CD14-positive monocyte (primary cell): ENCODE data around the gene SGK1. TPM values are rescaled to one million over a fixed set of nuclear protein-coding genes. Genes with fewer than 3 reads are reported as not detected.

Experiments used
- DNase-seq, 3 donors: peaks; one replicate each; pipeline ENCODE4 v3.0.0-alpha.2; 2011 to 2022
- H2AFZ ChIP-seq: 2 replicates; pipeline ENCODE4 v1.6.0; 2012; ENCODE audit warnings: mild to moderate bottlenecking, low read depth, low read length, inconsistent platforms; ENCODE audit not compliant: insufficient read depth, poor library complexity, severe bottlenecking
- H3K27ac ChIP-seq, 2 donors: 1 replicate in 1 of 2; 2 replicates in 1 of 2; pipeline ENCODE4 v1.5.1; 2012 to 2013; ENCODE audit warnings: low read length in 2 of 2, control low read depth in 1 of 2, inconsistent platforms in 1 of 2, low read depth in 1 of 2, mild to moderate bottlenecking in 1 of 2
- H3K27me3 ChIP-seq, 2 donors: one replicate each; pipeline versions ENCODE4 v1.6.0 to v1.6.1; 2011 to 2013; ENCODE audit warnings: low read length in 2 of 2; ENCODE audit not compliant: control insufficient read depth in 2 of 2, insufficient read depth in 2 of 2
- H3K36me3 ChIP-seq, 2 donors: replicated peaks in 1 of 2; 1 replicate in 1 of 2; 2 replicates in 1 of 2; pipeline versions ENCODE4 v1.5.1 to v1.6.1; 2012 to 2013; ENCODE audit warnings: low read length in 2 of 2, control low read depth in 1 of 2, inconsistent platforms in 1 of 2, mild to moderate bottlenecking in 1 of 2; ENCODE audit not compliant: insufficient read depth in 2 of 2, control insufficient read depth in 1 of 2
- H3K4me1 ChIP-seq, 2 donors: 1 replicate in 1 of 2; 2 replicates in 1 of 2; pipeline versions ENCODE4 v1.5.1 to v1.6.1; 2012 to 2013; ENCODE audit warnings: low read length in 2 of 2, control low read depth in 1 of 2, inconsistent platforms in 1 of 2, mild to moderate bottlenecking in 1 of 2, moderate library complexity in 1 of 2; ENCODE audit not compliant: insufficient read depth in 2 of 2, control insufficient read depth in 1 of 2
- H3K4me2 ChIP-seq: replicated peaks from 2 replicates; pipeline ENCODE3; 2012; ENCODE audit warnings: low read length, moderate library complexity, mild to moderate bottlenecking; ENCODE audit not compliant: poor library complexity, severe bottlenecking; ENCODE audit errors: extremely low read depth
- H3K4me3 ChIP-seq, 3 experiments: fragments of 200-600 bp in 1 of 3; sonication (generic) in 1 of 3; replicated peaks in 1 of 3; 1 replicate in 2 of 3; 2 replicates in 1 of 3; pipeline ENCODE4 v1.5.1; 2011 to 2013; ENCODE audit warnings: low read length in 3 of 3, mild to moderate bottlenecking in 3 of 3, control low read depth in 2 of 3, low read depth in 2 of 3, inconsistent platforms in 1 of 3, moderate library complexity in 1 of 3
- H3K79me2 ChIP-seq: 2 replicates; pipeline ENCODE4 v1.6.0; 2012; ENCODE audit warnings: mild to moderate bottlenecking, control low read depth, inconsistent platforms, low read length, moderate library complexity; ENCODE audit not compliant: insufficient read depth
- H3K9ac ChIP-seq: 2 replicates; pipeline ENCODE4 v1.6.0; 2017; ENCODE audit warnings: low read length, mild to moderate bottlenecking; ENCODE audit not compliant: insufficient read depth, poor library complexity, severe bottlenecking
- H3K9me3 ChIP-seq, 2 donors: replicated peaks in 1 of 2; 1 replicate in 1 of 2; 2 replicates in 1 of 2; pipeline versions ENCODE4 v1.5.1 to v1.6.1; 2012 to 2013; ENCODE audit warnings: low read length in 2 of 2, control low read depth in 1 of 2; ENCODE audit not compliant: control insufficient read depth in 1 of 2, insufficient read depth in 1 of 2
- H4K20me1 ChIP-seq: 2 replicates; pipeline ENCODE4 v1.6.0; 2012; ENCODE audit warnings: mild to moderate bottlenecking, low read length, control low read depth, moderate library complexity; ENCODE audit not compliant: insufficient read depth
- H3K27ac Mint-ChIP-seq, 7 donors: one replicate each; pipeline ENCODE4 v1.8.0; 2020; ENCODE audit warnings: mild to moderate bottlenecking in 7 of 7, mixed read lengths in 7 of 7, moderate library complexity in 6 of 7, inconsistent platforms in 2 of 7
- H3K27me3 Mint-ChIP-seq, 3 donors: one replicate each; pipeline ENCODE4 v1.8.0; 2021 to 2022; ENCODE audit warnings: low read depth in 3 of 3, mild to moderate bottlenecking in 3 of 3, mixed read lengths in 3 of 3, moderate library complexity in 3 of 3, inconsistent platforms in 1 of 3
- H3K36me3 Mint-ChIP-seq, 2 donors: one replicate each; pipeline ENCODE4 v1.8.0; 2020; ENCODE audit warnings: mixed read lengths in 2 of 2, inconsistent platforms in 1 of 2, mild to moderate bottlenecking in 1 of 2
- H3K4me1 Mint-ChIP-seq: one replicate; pipeline ENCODE4 v1.8.0; 2020; ENCODE audit warnings: mild to moderate bottlenecking, mixed read lengths
- H3K4me3 Mint-ChIP-seq, 2 donors: one replicate each; pipeline ENCODE4 v1.8.0; 2020; ENCODE audit warnings: mild to moderate bottlenecking in 2 of 2, mixed read lengths in 2 of 2, moderate library complexity in 1 of 2
- H3K9me3 Mint-ChIP-seq, 7 donors: one replicate each; pipeline ENCODE4 v1.8.0; 2020 to 2022; ENCODE audit warnings: mixed read lengths in 7 of 7, mild to moderate bottlenecking in 6 of 7, moderate library complexity in 6 of 7, inconsistent platforms in 2 of 7
- WGBS: methylation state at CpG from one replicate; pipeline ENCODE4 v1.1.5; 2013; ENCODE audit warnings: missing lambda C conversion rate; ENCODE audit not compliant: insufficient coverage; 5-methylcytosine and 5-hydroxymethylcytosine counted together
- intact Hi-C, 2 donors: fragments of 100-400 bp; cut with micrococcal nuclease; formaldehyde crosslinking; loops; one replicate each; pipeline versions ENCODE4 v1.15.0 to v1.15.1; 2023
- polyA plus RNA-seq, 3 donors: library from polyadenylated mRNA; depleted of rRNA in 1 of 3; unstranded in 2 of 3; stranded (reverse) in 1 of 3; fragments of 300-500 nt in 2 of 3; fragments of >200 nt in 1 of 3; fragmentation: Illumina TruSeq in 2 of 3; gene quantifications; 1 replicate in 2 of 3; 2 replicates in 1 of 3; pipeline ENCODE4 v1.2.3, GENCODE V29; 2012 to 2021
- TF ChIP-seq, protein P1 (sequence below): fragments of 200-600 bp; IDR thresholded peaks from one replicate; pipeline ENCODE4 v1.8.0; 2022; ENCODE audit warnings: antibody characterized with exemption, mild to moderate bottlenecking

The SGK1 gene
- polyA plus RNA-seq, 3 donors: 373 to 419 (median 407) TPM

GRCh38 chr6:134356405-134356804 is 38.5 kb upstream of the SGK1 start:
- Mint-ChIP-seq H3K36me3 (peaks cover 0 to 3% of the 10 kb centered on the region in 2 donors), H3K4me1 (peaks cover 47% of the 10 kb centered on the region), H3K9me3 (peaks cover 0 to 11% (median 6%) of the 10 kb centered on the region in 7 donors), H3K27me3 (peaks cover 0 to 2% (median 1%) of the 10 kb centered on the region in 3 donors), H3K27ac (no peak overlapping the region), H3K4me3 (peak overlapping the region in 1 of 2 donors; percentile 46)
- Histone ChIP-seq H3K36me3 (no peaks in the 10 kb centered on the region), H3K4me3 (no peak overlapping the region), H2AFZ (no peak overlapping the region), H3K27ac (no peak overlapping the region), H3K27me3 (no peaks in the 10 kb centered on the region), H3K4me2 (no peak overlapping the region), H3K79me2 (no peaks in the 10 kb centered on the region), H4K20me1 (no peaks in the 10 kb centered on the region), H3K9ac (no peak overlapping the region), H3K4me1 (peaks cover 10 to 18% of the 10 kb centered on the region in 2 donors), H3K9me3 (no peaks in the 10 kb centered on the region)
- no CpG with 5 or more reads among the region's 3 CpGs for WGBS
- intact Hi-C loops: loop anchor here in 1 of 2 donors (5.0 kb wide), 1 partner anchor 39 kb away; the partner anchor contains the start of gene SGK1
- DNase-seq: no peak
- TF ChIP-seq, protein P1, sequence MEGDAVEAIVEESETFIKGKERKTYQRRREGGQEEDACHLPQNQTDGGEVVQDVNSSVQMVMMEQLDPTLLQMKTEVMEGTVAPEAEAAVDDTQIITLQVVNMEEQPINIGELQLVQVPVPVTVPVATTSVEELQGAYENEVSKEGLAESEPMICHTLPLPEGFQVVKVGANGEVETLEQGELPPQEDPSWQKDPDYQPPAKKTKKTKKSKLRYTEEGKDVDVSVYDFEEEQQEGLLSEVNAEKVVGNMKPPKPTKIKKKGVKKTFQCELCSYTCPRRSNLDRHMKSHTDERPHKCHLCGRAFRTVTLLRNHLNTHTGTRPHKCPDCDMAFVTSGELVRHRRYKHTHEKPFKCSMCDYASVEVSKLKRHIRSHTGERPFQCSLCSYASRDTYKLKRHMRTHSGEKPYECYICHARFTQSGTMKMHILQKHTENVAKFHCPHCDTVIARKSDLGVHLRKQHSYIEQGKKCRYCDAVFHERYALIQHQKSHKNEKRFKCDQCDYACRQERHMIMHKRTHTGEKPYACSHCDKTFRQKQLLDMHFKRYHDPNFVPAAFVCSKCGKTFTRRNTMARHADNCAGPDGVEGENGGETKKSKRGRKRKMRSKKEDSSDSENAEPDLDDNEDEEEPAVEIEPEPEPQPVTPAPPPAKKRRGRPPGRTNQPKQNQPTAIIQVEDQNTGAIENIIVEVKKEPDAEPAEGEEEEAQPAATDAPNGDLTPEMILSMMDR: no peak

GRCh38 chr6:134352786-134353480 is 35.0 kb upstream of the SGK1 start:
- H3K4me1 ChIP-seq: peaks cover 1 to 4% of the 10 kb centered on the region in 2 donors
- no peak overlapping the region for H3K4me3 Mint-ChIP-seq
- H3K27ac Mint-ChIP-seq: peak overlapping the region in 2 of 7 donors; percentile 41 to 49
- H3K27me3 Mint-ChIP-seq: peaks cover 0 to 2% (median 1%) of the 10 kb centered on the region in 3 donors
- H4K20me1 ChIP-seq: no peaks in the 10 kb centered on the region
- no peaks in the 10 kb centered on the region for H3K36me3 ChIP-seq
- 17% methylated on average over 1 of the region's 4 CpGs for WGBS
- H3K79me2 ChIP-seq: no peaks in the 10 kb centered on the region
- no peak overlapping the region for H3K4me2 ChIP-seq
- peaks cover 0 to 10% (median 6%) of the 10 kb centered on the region in 7 donors for H3K9me3 Mint-ChIP-seq
- peak overlapping the region; percentile 10 for H2AFZ ChIP-seq
- DNase-seq: peak in 1 of 3 donors; percentile 35
- H3K4me3 ChIP-seq: no peak overlapping the region
- H3K4me1 Mint-ChIP-seq: peaks cover 33% of the 10 kb centered on the region
- H3K27me3 ChIP-seq: no peaks in the 10 kb centered on the region
- H3K36me3 Mint-ChIP-seq: peaks cover 0 to 3% of the 10 kb centered on the region in 2 donors
- intact Hi-C loops: no loop called here
- TF ChIP-seq, protein P1: no peak
- H3K27ac ChIP-seq: no peak overlapping the region
- H3K9ac ChIP-seq: no peak overlapping the region
- no peaks in the 10 kb centered on the region for H3K9me3 ChIP-seq
